Kidney (tissue), 14 donors: ENCODE results near the gene PTPRG. TPM values are rescaled to one million over a fixed set of nuclear protein-coding genes. Genes with fewer than 3 reads are reported as not detected.

Experiments
- DNase-seq, 5 donors: peaks; one replicate each; pipeline ENCODE4 v3.0.0-alpha.2; 2013 to 2020
- FAIRE-seq: peaks from 2 replicates; lab custom pipeline; 2012; peaks lifted over from hg19 to GRCh38; lab: Jason Lieb, UNC
- H3K27ac ChIP-seq, 2 donors: one replicate each; pipeline ENCODE4 v1.7.0; 2013; ENCODE audit warnings: low read depth in 2 of 2, low read length in 2 of 2, inconsistent platforms in 1 of 2
- H3K27me3 ChIP-seq: one replicate; pipeline ENCODE4 v1.7.1; 2013; ENCODE audit warnings: low read length, inconsistent platforms; ENCODE audit not compliant: control insufficient read depth, insufficient read depth
- H3K36me3 ChIP-seq, 3 donors: one replicate each; pipeline versions ENCODE4 v1.7.0 to v1.7.1; 2013; ENCODE audit warnings: low read length in 3 of 3, control low read depth in 1 of 3, inconsistent platforms in 1 of 3; ENCODE audit not compliant: insufficient read depth in 3 of 3, control insufficient read depth in 2 of 3
- H3K4me1 ChIP-seq, 3 donors: one replicate each; pipeline versions ENCODE4 v1.7.0 to v1.7.1; 2013; ENCODE audit warnings: low read length in 3 of 3, inconsistent platforms in 1 of 3, low read depth in 1 of 3; ENCODE audit not compliant: control insufficient read depth in 2 of 3, insufficient read depth in 2 of 3
- H3K4me3 ChIP-seq, 3 donors: one replicate each; pipeline versions ENCODE4 v1.7.0 to v1.8.1; 2013; ENCODE audit warnings: low read length in 3 of 3, control low read depth in 1 of 3, inconsistent platforms in 1 of 3
- H3K9ac ChIP-seq, 3 donors: one replicate each; pipeline versions ENCODE4 v1.7.0 to v1.7.1; 2013; ENCODE audit warnings: low read length in 3 of 3, control low read depth in 1 of 3, inconsistent platforms in 1 of 3
- H3K9me3 ChIP-seq, 3 donors: one replicate each; pipeline versions ENCODE4 v1.7.0 to v1.7.1; 2013; ENCODE audit warnings: low read length in 3 of 3, control low read depth in 1 of 3, inconsistent platforms in 1 of 3; ENCODE audit not compliant: control insufficient read depth in 2 of 3, insufficient read depth in 1 of 3
- CTCF ChIP-seq: IDR thresholded peaks from 3 replicates; pipeline ENCODE4 v1.5.1; 2012; ENCODE audit warnings: mild to moderate bottlenecking, moderate library complexity, borderline replicate concordance; ENCODE audit not compliant: insufficient read depth; ENCODE audit errors: extremely low read depth
- intact Hi-C: fragments of 100-400 bp; cut with DNase I; formaldehyde crosslinking; loops from one replicate; pipeline ENCODE4 v1.11.1; 2022
- polyA plus RNA-seq: library from polyadenylated mRNA; stranded (reverse); fragments of 350-450 nt; fragmentation: Illumina TruSeq; extraction: RNeasy Lipid Tissue Mini Kit (QIAGEN cat#74804); gene quantifications from one replicate; pipeline ENCODE4 v1.2.3, GENCODE V29; 2014; ENCODE audit warnings: low read depth, low replicate concordance; ENCODE audit not compliant: insufficient read depth
- total RNA-seq: library from RNA; stranded (reverse); fragmentation: NEBNext Ultra II Directional; extraction: Animal tissue kit (Norgen Biotek cat#: 25700); gene quantifications from one replicate; pipeline ENCODE4 v1.2.1, GENCODE V29; 2021
- donor health status: control.
- donor health status: control.
- donor health status: control.
- donor health status: control.
- donor health status: control.
- donor health status: DM: yes; HTN: yes; CAD: no.
- donor health status: Normal renal cell carcinoma (clear cell type).

The PTPRG gene
- total and polyA plus RNA-seq, 2 donors from 2014 or later: 9.2 to 154 TPM

GRCh38 chr3:62101488-62101887, 540.1 kb downstream of the PTPRG start:
- no peaks in the 10 kb centered on the region for H3K9me3 ChIP-seq
- no peaks in the 10 kb centered on the region for H3K36me3 ChIP-seq
- no peak overlapping the region for H3K27ac ChIP-seq
- no peak for TF ChIP-seq CTCF
- DNase-seq (no peak), FAIRE-seq (no peak)
- H3K4me3 ChIP-seq: no peak overlapping the region
- no peaks in the 10 kb centered on the region for H3K4me1 ChIP-seq
- H3K27me3 ChIP-seq: no peaks in the 10 kb centered on the region
- intact Hi-C loops: no loop called here
- H3K9ac ChIP-seq: no peak overlapping the region

GRCh38 chr3:62103531-62103930, 542.2 kb downstream of the PTPRG start:
- Histone ChIP-seq H3K9me3 (no peaks in the 10 kb centered on the region), H3K27me3 (no peaks in the 10 kb centered on the region), H3K36me3 (no peaks in the 10 kb centered on the region), H3K9ac (no peak overlapping the region), H3K27ac (no peak overlapping the region), H3K4me1 (no peaks in the 10 kb centered on the region), H3K4me3 (no peak overlapping the region)
- no peak for FAIRE-seq
- DNase-seq: no peak
- no peak for TF ChIP-seq CTCF
- intact Hi-C loops: no loop called here

GRCh38 chr3:62109534-62109933, 548.2 kb downstream of the PTPRG start:
- intact Hi-C loops: no loop called here
- Histone ChIP-seq H3K4me1 (no peaks in the 10 kb centered on the region), H3K9ac (no peak overlapping the region), H3K27me3 (no peaks in the 10 kb centered on the region), H3K27ac (no peak overlapping the region), H3K4me3 (no peak overlapping the region), H3K9me3 (no peaks in the 10 kb centered on the region), H3K36me3 (no peaks in the 10 kb centered on the region)
- no peak for FAIRE-seq
- TF ChIP-seq CTCF: no peak
- DNase-seq: no peak

GRCh38 chr3:62110443-62111225, 549.3 kb downstream of the PTPRG start:
- Histone ChIP-seq H3K9me3 (no peaks in the 10 kb centered on the region), H3K27me3 (no peaks in the 10 kb centered on the region), H3K4me3 (no peak overlapping the region), H3K36me3 (no peaks in the 10 kb centered on the region), H3K4me1 (no peaks in the 10 kb centered on the region), H3K27ac (no peak overlapping the region), H3K9ac (no peak overlapping the region)
- FAIRE-seq (no peak), DNase-seq (no peak)
- intact Hi-C loops: no loop called here
- no peak for TF ChIP-seq CTCF
